ENCODE measurements around the gene SMIM12. TPM values are rescaled to one million over a fixed set of nuclear protein-coding genes. Genes with fewer than 3 reads are reported as not detected.

The SMIM12 gene
- total RNA-seq, 1 experiment from 2014 or later, result 41.4 TPM

- H3K4me1 Mint-ChIP-seq (ENCODE audit: insufficient read depth, unreplicated experiment), result no peaks in the 10 kb centered on the region
- intact Hi-C loops (cut with micrococcal nuclease), result no loop called here
- no peak for DNase-seq (ENCODE audit: unreplicated experiment)
- CTCF ChIA-PET, result interaction anchor here (0.6 kb wide), 1 partner anchor 624 kb away, joined by 3 read pairs; no protein-coding TSS in a partner anchor
- H3K9me3 Mint-ChIP-seq (ENCODE audit: unreplicated experiment), result no peaks in the 10 kb centered on the region
- peaks cover 32% of the 10 kb centered on the region for H3K27me3 Mint-ChIP-seq (ENCODE audit: insufficient read depth, unreplicated experiment)
- POLR2A ChIA-PET, result no interaction called here
- H3K36me3 Mint-ChIP-seq (ENCODE audit: insufficient read depth, unreplicated experiment), result no peaks in the 10 kb centered on the region
- no TSS peak for BruUV-seq (replicated peaks)
- TF ChIP-seq, protein P1, sequence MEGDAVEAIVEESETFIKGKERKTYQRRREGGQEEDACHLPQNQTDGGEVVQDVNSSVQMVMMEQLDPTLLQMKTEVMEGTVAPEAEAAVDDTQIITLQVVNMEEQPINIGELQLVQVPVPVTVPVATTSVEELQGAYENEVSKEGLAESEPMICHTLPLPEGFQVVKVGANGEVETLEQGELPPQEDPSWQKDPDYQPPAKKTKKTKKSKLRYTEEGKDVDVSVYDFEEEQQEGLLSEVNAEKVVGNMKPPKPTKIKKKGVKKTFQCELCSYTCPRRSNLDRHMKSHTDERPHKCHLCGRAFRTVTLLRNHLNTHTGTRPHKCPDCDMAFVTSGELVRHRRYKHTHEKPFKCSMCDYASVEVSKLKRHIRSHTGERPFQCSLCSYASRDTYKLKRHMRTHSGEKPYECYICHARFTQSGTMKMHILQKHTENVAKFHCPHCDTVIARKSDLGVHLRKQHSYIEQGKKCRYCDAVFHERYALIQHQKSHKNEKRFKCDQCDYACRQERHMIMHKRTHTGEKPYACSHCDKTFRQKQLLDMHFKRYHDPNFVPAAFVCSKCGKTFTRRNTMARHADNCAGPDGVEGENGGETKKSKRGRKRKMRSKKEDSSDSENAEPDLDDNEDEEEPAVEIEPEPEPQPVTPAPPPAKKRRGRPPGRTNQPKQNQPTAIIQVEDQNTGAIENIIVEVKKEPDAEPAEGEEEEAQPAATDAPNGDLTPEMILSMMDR (IDR thresholded peaks at IDR 0.05; ENCODE audit: unreplicated experiment), result no peak
- no peak overlapping the region for H3K4me3 Mint-ChIP-seq (ENCODE audit: unreplicated experiment)
- no peak overlapping the region for H3K27ac Mint-ChIP-seq (ENCODE audit: low read depth, unreplicated experiment)
Observed at GRCh38 chr1:34906222-34906621, 46.7 kb upstream of the SMIM12 start.

- no TSS peak for BruUV-seq (replicated peaks)
- no peaks in the 10 kb centered on the region for H3K9me3 Mint-ChIP-seq (ENCODE audit: unreplicated experiment)
- H3K27me3 Mint-ChIP-seq (ENCODE audit: insufficient read depth, unreplicated experiment), result peaks cover 32% of the 10 kb centered on the region
- intact Hi-C loops (cut with micrococcal nuclease), result no loop called here
- H3K4me1 Mint-ChIP-seq (ENCODE audit: insufficient read depth, unreplicated experiment), result no peaks in the 10 kb centered on the region
- no peak for DNase-seq (ENCODE audit: unreplicated experiment)
- no peak overlapping the region for H3K27ac Mint-ChIP-seq (ENCODE audit: low read depth, unreplicated experiment)
- TF ChIP-seq, protein P1 (IDR thresholded peaks at IDR 0.05; ENCODE audit: unreplicated experiment), result no peak
- ChIA-PET CTCF (no interaction called here), POLR2A (no interaction called here)
- H3K4me3 Mint-ChIP-seq (ENCODE audit: unreplicated experiment), result no peak overlapping the region
- H3K36me3 Mint-ChIP-seq (ENCODE audit: insufficient read depth, unreplicated experiment), result no peaks in the 10 kb centered on the region
Observed at GRCh38 chr1:34905098-34905459, 45.5 kb upstream of the SMIM12 start.

DNA sequence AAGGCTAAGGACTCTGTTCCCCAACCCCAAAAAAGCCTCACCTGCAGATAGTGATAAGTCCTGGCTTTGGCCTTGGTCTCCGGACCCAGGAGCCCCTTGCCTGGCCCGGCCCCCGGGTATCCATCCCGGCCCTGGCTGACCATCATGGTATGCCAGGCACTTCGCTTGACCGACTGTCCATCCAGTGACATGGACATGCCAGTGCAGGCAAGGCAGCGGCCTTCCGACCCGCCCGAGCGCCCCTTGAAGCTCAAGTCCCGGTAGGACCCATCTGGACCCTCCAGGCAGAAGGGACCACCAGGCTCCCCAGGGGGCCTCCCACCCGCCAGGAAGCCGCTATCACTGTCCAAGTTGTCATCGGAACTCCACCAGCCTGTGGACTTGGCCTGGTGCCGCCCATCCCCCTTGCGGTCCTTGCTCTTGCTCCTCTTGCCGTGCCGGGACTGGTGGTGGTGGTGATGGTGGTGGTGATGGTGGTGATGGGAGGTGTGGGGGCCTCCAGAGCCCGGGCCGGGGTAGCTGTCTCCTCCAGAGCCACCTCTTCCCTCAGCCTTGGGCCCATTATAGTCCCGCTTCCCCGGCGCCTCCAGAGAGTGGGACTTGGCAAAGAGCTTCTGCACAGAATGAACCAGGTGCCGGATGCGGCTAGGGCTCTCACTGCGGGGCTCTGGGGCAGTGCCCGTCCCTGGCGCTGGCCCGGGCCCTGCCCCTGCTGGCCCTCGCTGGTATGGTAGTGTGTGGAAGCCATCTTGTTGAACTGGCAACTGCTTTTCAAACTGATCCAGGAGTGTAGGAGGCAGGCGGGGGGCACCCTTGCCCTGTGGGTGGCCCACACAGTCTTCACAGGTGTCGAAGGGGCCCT lies 44.9 kb upstream of the SMIM12 start:
- H3K9me3 Mint-ChIP-seq (ENCODE audit: unreplicated experiment), result no peaks in the 10 kb centered on the region
- peaks cover 30% of the 10 kb centered on the region for H3K27me3 Mint-ChIP-seq (ENCODE audit: insufficient read depth, unreplicated experiment)
- TF ChIP-seq, protein P1 (IDR thresholded peaks at IDR 0.05; ENCODE audit: unreplicated experiment), result no peak
- no peaks in the 10 kb centered on the region for H3K36me3 Mint-ChIP-seq (ENCODE audit: insufficient read depth, unreplicated experiment)
- no peak overlapping the region for H3K27ac Mint-ChIP-seq (ENCODE audit: low read depth, unreplicated experiment)
- BruUV-seq (replicated peaks), result no TSS peak
- DNase-seq (ENCODE audit: unreplicated experiment), result no peak
- intact Hi-C loops (cut with micrococcal nuclease), result no loop called here
- POLR2A ChIA-PET, result no interaction called here
- no peaks in the 10 kb centered on the region for H3K4me1 Mint-ChIP-seq (ENCODE audit: insufficient read depth, unreplicated experiment)
- CTCF ChIA-PET, result no interaction called here
- H3K4me3 Mint-ChIP-seq (ENCODE audit: unreplicated experiment), result no peak overlapping the region

DNA sequence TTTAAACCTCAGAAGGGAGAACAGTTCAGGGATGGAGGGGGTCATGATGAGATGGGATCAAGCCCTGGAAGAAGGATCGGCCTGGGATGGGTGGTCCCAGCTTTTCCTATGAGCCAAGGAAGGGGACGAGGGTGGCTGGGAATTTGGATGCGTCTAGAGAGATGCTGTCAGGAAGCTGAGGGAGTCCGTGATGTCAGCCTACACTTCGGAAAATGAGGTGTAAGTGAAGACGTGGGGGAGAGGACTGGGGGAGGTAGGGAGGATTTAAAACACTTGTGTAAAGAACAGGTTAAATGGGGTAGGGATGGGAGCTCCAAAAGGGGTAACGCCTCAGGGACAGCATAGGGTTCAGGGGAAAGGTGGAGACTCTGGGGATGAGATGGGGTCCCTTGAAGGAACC lies 42.4 kb upstream of the SMIM12 start:
- CTCF ChIA-PET, result no interaction called here
- H3K27ac Mint-ChIP-seq (ENCODE audit: low read depth, unreplicated experiment), result no peak overlapping the region

More for the DNA sequence above, 42.4 kb upstream of the SMIM12 start:
- peaks cover 42% of the 10 kb centered on the region for H3K27me3 Mint-ChIP-seq (ENCODE audit: insufficient read depth, unreplicated experiment)
- POLR2A ChIA-PET, result interaction anchor here (0.5 kb wide), 1 partner anchor 42 kb away, joined by 3 read pairs; the partner anchor contains the start of gene SMIM12
- intact Hi-C loops (cut with micrococcal nuclease), result no loop called here
- no peaks in the 10 kb centered on the region for H3K9me3 Mint-ChIP-seq (ENCODE audit: unreplicated experiment)
- DNase-seq (ENCODE audit: unreplicated experiment), result no peak
- H3K36me3 Mint-ChIP-seq (ENCODE audit: insufficient read depth, unreplicated experiment), result no peaks in the 10 kb centered on the region
- no peaks in the 10 kb centered on the region for H3K4me1 Mint-ChIP-seq (ENCODE audit: insufficient read depth, unreplicated experiment)
- H3K4me3 Mint-ChIP-seq (ENCODE audit: unreplicated experiment), result no peak overlapping the region
- BruUV-seq (replicated peaks), result no TSS peak
- TF ChIP-seq, protein P1 (IDR thresholded peaks at IDR 0.05; ENCODE audit: unreplicated experiment), result no peak
